PC-3 (cell line): ENCODE measurements around the gene SEPTIN10. TPM values are rescaled to one million over a fixed set of nuclear protein-coding genes. Genes with fewer than 3 reads are reported as not detected.

Experiments
- ATAC-seq: fragments of 200-7000 bp; cut with Tn5 transposase; 2 replicates; pipeline ENCODE4 v1.9.1; 2020; ENCODE audit warnings: mild to moderate bottlenecking, moderate library complexity
- BruUV-seq: library from RNA; stranded (reverse); fragments of 400-500 nt; replicated peaks from 2 replicates; lab custom pipeline; 2021; lab: Mats Ljungman, UMichigan
- CTCF ChIA-PET: fragments of 300-600 bp; sonication (Branson Sonifier 250); formaldehyde crosslinking; loops from one replicate; lab custom pipeline; 2022; ENCODE audit warnings: antibody characterized with exemption; lab: Charles Lee
- POLR2A ChIA-PET: fragments of 300-600 bp; sonication (Branson Sonifier 250); formaldehyde crosslinking; loops from one replicate; lab custom pipeline; 2022; ENCODE audit warnings: antibody characterized with exemption; ENCODE audit not compliant: unreplicated experiment; lab: Charles Lee
- DNase-seq: peaks from one replicate; pipeline ENCODE4 v3.0.0-alpha.2; 2015
- H2AFZ ChIP-seq: fragments of 300-600 bp; sonication (generic); 2 replicates; pipeline ENCODE4 v1.6.0; 2016; ENCODE audit warnings: antibody characterized with exemption, low read length
- H3F3A ChIP-seq: fragments of 300-600 bp; sonication (generic); one replicate; pipeline ENCODE4 v1.6.0; 2017; ENCODE audit warnings: antibody characterized with exemption, low read length, control low read depth, mild to moderate bottlenecking; ENCODE audit not compliant: unreplicated experiment
- H3K27ac ChIP-seq: fragments of 300-600 bp; sonication (generic); 2 replicates; pipeline ENCODE4 v1.5.1; 2016; ENCODE audit warnings: mild to moderate bottlenecking, low read length
- H3K27me3 ChIP-seq: fragments of 300-600 bp; sonication (generic); 2 replicates; pipeline ENCODE4 v1.6.1; 2016; ENCODE audit warnings: low read length, mixed read lengths
- H3K36me3 ChIP-seq: fragments of 300-600 bp; sonication (generic); 2 replicates; pipeline ENCODE4 v1.6.1; 2016; ENCODE audit warnings: low read depth, mixed run types, low read length, mixed read lengths
- H3K4me1 ChIP-seq: fragments of 300-600 bp; sonication (generic); 2 replicates; pipeline ENCODE4 v1.5.1; 2016; ENCODE audit warnings: low read length; ENCODE audit not compliant: insufficient read depth
- H3K4me2 ChIP-seq: fragments of 300-600 bp; sonication (generic); 2 replicates; pipeline ENCODE4 v1.6.0; 2016; ENCODE audit warnings: low read length
- H3K4me3 ChIP-seq: fragments of 300-600 bp; sonication (generic); 2 replicates; pipeline ENCODE4 v1.5.1; 2016; ENCODE audit warnings: mild to moderate bottlenecking, low read length, mixed read lengths
- H3K79me2 ChIP-seq: fragments of 300-600 bp; sonication (generic); 2 replicates; pipeline ENCODE4 v1.6.1; 2017; ENCODE audit warnings: low read length, mixed read lengths
- H3K9ac ChIP-seq: fragments of 300-600 bp; sonication (generic); 2 replicates; pipeline ENCODE4 v1.6.0; 2016; ENCODE audit warnings: mild to moderate bottlenecking, low read length
- H3K9me2 ChIP-seq: fragments of 300-600 bp; sonication (generic); replicated peaks from 2 replicates; pipeline ENCODE4 v1.6.1; 2016; ENCODE audit warnings: mixed run types, low read length, mixed read lengths
- H3K9me3 ChIP-seq: fragments of 300-600 bp; sonication (generic); 2 replicates; pipeline ENCODE4 v1.6.1; 2016; ENCODE audit warnings: low read length, mixed read lengths
- H4K20me1 ChIP-seq: fragments of 300-600 bp; sonication (generic); 2 replicates; pipeline ENCODE4 v1.6.1; 2016; ENCODE audit warnings: low read length, mixed read lengths
- CTCF ChIP-seq: fragments of 300-600 bp; sonication (generic); conservative IDR thresholded peaks from 2 replicates; pipeline ENCODE4 v1.5.1; 2017; ENCODE audit warnings: antibody characterized with exemption, low read depth, mild to moderate bottlenecking, low read length
- EZH2 ChIP-seq: fragments of 300-600 bp; sonication (generic); IDR thresholded peaks from one replicate; pipeline ENCODE4 v1.6.1; 2017; ENCODE audit warnings: antibody characterized with exemption, mild to moderate bottlenecking, low read length; ENCODE audit not compliant: unreplicated experiment
- EZH2phosphoT487 ChIP-seq: fragments of 300-600 bp; sonication (generic); IDR thresholded peaks from 2 replicates; pipeline ENCODE4 v1.6.1; 2018; ENCODE audit warnings: mild to moderate bottlenecking, antibody characterized with exemption, low read length, borderline replicate concordance
- intact Hi-C: fragments of 100-400 bp; cut with micrococcal nuclease; formaldehyde crosslinking; loops from 2 replicates; pipeline ENCODE4 v1.9.0; 2023
- total RNA-seq: library from RNA; depleted of rRNA; stranded (reverse); fragments of >200 nt; gene quantifications from 2 replicates; pipeline ENCODE4 v1.2.3, GENCODE V29; 2014

Gene SEPTIN10
- total RNA-seq, 1 experiment from 2014 or later, result 36.1 TPM

DNA sequence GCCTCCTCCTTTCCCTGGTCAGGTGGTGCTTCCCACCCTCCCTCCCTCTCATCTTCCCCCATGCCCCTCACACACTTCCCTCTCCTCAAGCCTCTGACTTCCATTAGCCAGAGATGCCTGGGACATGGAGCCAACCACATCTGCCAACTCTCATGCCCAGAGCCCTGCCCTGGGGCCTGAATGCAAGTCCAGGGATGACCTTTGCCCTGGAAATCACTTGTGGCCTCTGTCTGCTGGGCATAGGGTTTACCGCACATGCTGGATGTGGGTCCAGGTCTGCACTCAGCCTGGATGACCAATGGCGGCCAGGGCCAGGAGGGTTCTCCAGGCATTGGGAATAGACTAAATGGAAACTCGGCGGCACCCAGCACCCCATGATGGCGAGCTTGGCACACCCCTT is 98.9 kb downstream of the SEPTIN10 start:
- H3K9ac ChIP-seq, result no peak overlapping the region
- POLR2A ChIA-PET, result no interaction called here
- no TSS peak for BruUV-seq

GRCh38 chr2:109513749-109514588 is 99.8 kb downstream of the SEPTIN10 start:
- Histone ChIP-seq H3K9me3 (no peaks in the 10 kb centered on the region), H3K27ac (peak overlapping the region; percentile 7; the same call in 1 of the 2 replicates), H3K9ac (0 out of 2 replicates have a peak overlapping the region, but pooled peaks have one; percentile 10), H3K27me3 (no peaks in the 10 kb centered on the region), H3F3A (no peaks in the 10 kb centered on the region), H4K20me1 (no peaks in the 10 kb centered on the region), H3K36me3 (no peaks in the 10 kb centered on the region), H3K4me3 (no peak overlapping the region), H3K4me2 (peak overlapping the region; percentile 61), H3K9me2 (no peaks in the 10 kb centered on the region), H3K4me1 (peaks cover 10% of the 10 kb centered on the region), H2AFZ (peak overlapping the region; percentile 80), H3K79me2 (no peaks in the 10 kb centered on the region)
- DNase-seq (peak; percentile 62), ATAC-seq (peak; percentile 51)
- ChIA-PET POLR2A (no interaction called here), CTCF (interaction anchor here (0.6 kb wide), 2 partner anchors 28 to 33 kb away, joined by 3 read pairs; no protein-coding TSS in a partner anchor)
- no peak for TF ChIP-seq EZH2
- TF ChIP-seq EZH2phosphoT487, result no peak
- TF ChIP-seq CTCF, result no peak
- no TSS peak for BruUV-seq
- intact Hi-C loops, result no loop called here

More for the DNA sequence above, 98.9 kb downstream of the SEPTIN10 start:
- no peak overlapping the region for H3K4me3 ChIP-seq
- H2AFZ ChIP-seq, result no peak overlapping the region
- no peaks in the 10 kb centered on the region for H3K27me3 ChIP-seq
- ATAC-seq, result no peak
- intact Hi-C loops, result no loop called here
- no peaks in the 10 kb centered on the region for H3K9me2 ChIP-seq
- H3F3A ChIP-seq, result no peaks in the 10 kb centered on the region
- peaks cover 10% of the 10 kb centered on the region for H3K4me1 ChIP-seq
- no peaks in the 10 kb centered on the region for H3K36me3 ChIP-seq
- H3K27ac ChIP-seq, result no peak overlapping the region
- H3K4me2 ChIP-seq, result no peak overlapping the region
- no peaks in the 10 kb centered on the region for H4K20me1 ChIP-seq
- H3K9me3 ChIP-seq, result no peaks in the 10 kb centered on the region
- no peaks in the 10 kb centered on the region for H3K79me2 ChIP-seq
- CTCF ChIA-PET, result no interaction called here
- TF ChIP-seq CTCF (no peak), EZH2 (no peak), EZH2phosphoT487 (no peak)
- no peak for DNase-seq

DNA sequence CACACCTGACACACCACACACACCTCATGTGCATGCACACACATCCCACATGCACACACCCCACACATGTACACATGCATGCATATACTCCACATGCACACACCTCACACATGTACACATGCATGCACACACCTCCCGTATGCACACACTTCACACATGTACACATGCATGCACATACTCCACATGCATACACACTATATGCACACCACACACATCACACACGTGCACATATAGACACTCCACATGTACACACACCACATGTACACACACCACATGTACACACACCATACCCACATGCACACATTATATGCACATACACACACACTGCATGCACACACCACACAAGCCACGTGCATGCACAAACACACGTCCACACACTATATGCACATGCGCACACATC is 100.5 kb downstream of the SEPTIN10 start:
- H3K9me3 ChIP-seq, result no peaks in the 10 kb centered on the region
- H3K27me3 ChIP-seq, result no peaks in the 10 kb centered on the region
- no peak overlapping the region for H3K9ac ChIP-seq
- H3K9me2 ChIP-seq, result no peaks in the 10 kb centered on the region
- H3F3A ChIP-seq, result no peaks in the 10 kb centered on the region
- no peak overlapping the region for H3K27ac ChIP-seq
- H3K36me3 ChIP-seq, result no peaks in the 10 kb centered on the region
- no peak overlapping the region for H2AFZ ChIP-seq
- no TSS peak for BruUV-seq
- no peaks in the 10 kb centered on the region for H3K79me2 ChIP-seq
- ChIA-PET POLR2A (no interaction called here), CTCF (no interaction called here)
- H3K4me3 ChIP-seq, result no peak overlapping the region
- H3K4me1 ChIP-seq, result peaks cover 10% of the 10 kb centered on the region
- ATAC-seq (no peak), DNase-seq (no peak)
- H4K20me1 ChIP-seq, result no peaks in the 10 kb centered on the region
- intact Hi-C loops, result no loop called here
- no peak overlapping the region for H3K4me2 ChIP-seq
- no peak for TF ChIP-seq EZH2phosphoT487
- TF ChIP-seq EZH2, result no peak
- TF ChIP-seq CTCF, result no peak
